Spleen (tissue), 11 donors: ENCODE measurements around the gene ZNF790. TPM values are rescaled to one million over a fixed set of nuclear protein-coding genes. Genes with fewer than 3 reads are reported as not detected.
"Not testable (repeated sequence)": the region's sequence is repeated elsewhere in the genome, so short reads cannot be mapped to it uniquely, and the experiment has no call there.

Source experiments
- DNase-seq: peaks from one replicate; pipeline ENCODE4 v3.0.0-alpha.2; 2020
- H3K27ac ChIP-seq, 8 donors: fragments of 200-600 bp; sonication (generic) in 7 of 8; 1 replicate in 4 of 8; 2 replicates in 4 of 8; pipeline versions ENCODE4 v1.5.0 to v1.8.0; 2016 to 2021; ENCODE audit warnings: inconsistent platforms in 4 of 8, mild to moderate bottlenecking in 4 of 8, moderate library complexity in 1 of 8
- H3K27me3 ChIP-seq, 7 donors: fragments of 200-600 bp; sonication (generic) in 6 of 7; replicated peaks in 1 of 7; 1 replicate in 4 of 7; 2 replicates in 3 of 7; pipeline versions ENCODE4 v1.5.0 to v1.8.0; 2016 to 2021; ENCODE audit warnings: inconsistent platforms in 3 of 7, mild to moderate bottlenecking in 1 of 7
- H3K36me3 ChIP-seq, 6 donors: fragments of 200-600 bp; sonication (generic) in 5 of 6; 1 replicate in 4 of 6; 2 replicates in 2 of 6; pipeline versions ENCODE4 v1.5.0 to v1.8.0; 2016 to 2021; ENCODE audit warnings: inconsistent platforms in 2 of 6
- H3K4me1 ChIP-seq, 6 donors: fragments of 200-600 bp; sonication (generic) in 5 of 6; 1 replicate in 3 of 6; 2 replicates in 3 of 6; pipeline versions ENCODE4 v1.5.0 to v1.8.0; 2016 to 2021; ENCODE audit warnings: inconsistent platforms in 3 of 6
- H3K4me3 ChIP-seq, 8 donors: fragments of 200-600 bp; sonication (generic) in 7 of 8; 1 replicate in 4 of 8; 2 replicates in 4 of 8; pipeline versions ENCODE4 v1.5.0 to v1.8.0; 2016 to 2021; ENCODE audit warnings: inconsistent platforms in 4 of 8, mild to moderate bottlenecking in 4 of 8, moderate library complexity in 2 of 8
- H3K9me3 ChIP-seq, 8 donors: fragments of 200-600 bp; sonication (generic) in 7 of 8; 1 replicate in 4 of 8; 2 replicates in 4 of 8; pipeline versions ENCODE4 v1.5.0 to v1.8.0; 2016 to 2021; ENCODE audit warnings: inconsistent platforms in 4 of 8
- POLR2A ChIP-seq, 3 donors: fragments of 450-650 bp; IDR thresholded peaks; one replicate each; pipeline ENCODE4 v1.5.1; 2017; ENCODE audit warnings: antibody characterized with exemption in 3 of 3, mild to moderate bottlenecking in 1 of 3
- POLR2AphosphoS5 ChIP-seq, 3 donors: sonication (generic); formaldehyde crosslinking; IDR thresholded peaks; one replicate each; pipeline ENCODE4 v1.5.1; 2017; ENCODE audit warnings: antibody characterized with exemption in 3 of 3
- WGBS, 5 donors: extraction: QIAGEN DNeasy Blood & Tissue Kit in 3 of 5; methylation state at CpG; one replicate each; pipeline versions ENCODE4 v1.1.5 to v1.1.7; 2013 to 2018; 5-methylcytosine and 5-hydroxymethylcytosine counted together
- intact Hi-C: fragments of 100-400 bp; cut with DNase I; formaldehyde crosslinking; loops from one replicate; pipeline ENCODE4 v1.15.0; 2023; ENCODE audit warnings: low total_unique reads
- polyA plus RNA-seq, 3 donors: library from polyadenylated mRNA; stranded (reverse); fragments of 200-250 nt; gene quantifications; one replicate each; pipeline ENCODE4 v1.2.1, GENCODE V29; 2013
- total RNA-seq, 7 donors: library from RNA; depleted of rRNA in 3 of 7; stranded (reverse); fragments of >200 nt in 3 of 7; fragmentation: NEBNext Ultra II Directional in 4 of 7; extraction: Animal tissue kit (Norgen Biotek cat#: 25700) in 4 of 7; gene quantifications; one replicate each; pipeline versions ENCODE4 v1.1.0 to v1.2.1, GENCODE V29; 2016 to 2021
- TF ChIP-seq, protein P1 (sequence below), 11 experiments: fragments of 200-600 bp in 7 of 11; fragments of 450-650 bp in 4 of 11; sonication (generic) in 4 of 11; IDR thresholded peaks in 8 of 11; conservative IDR thresholded peaks in 3 of 11; 1 replicate in 7 of 11; 2 replicates in 4 of 11; pipeline versions ENCODE4 v1.4.0 to v1.8.0; 2016 to 2021; ENCODE audit warnings: antibody characterized with exemption in 11 of 11, inconsistent platforms in 4 of 11, mild to moderate bottlenecking in 1 of 11
- donor health status: healthy with polysubstance abuse.
- donor health status: DM: no; HTN: no; CAD: no; lungs with moderate emphysema.
- donor health status: DM: no; HTN: no; CAD: no.
- donor health status: Bipolar disorder and iron deficiency.
- donor health status: healthy.
- donor health status: DM: no; HTN: no; CAD: no.
- donor health status: DM: yes; HTN: yes; CAD: no.

The ZNF790 gene
- total and polyA plus RNA-seq, 10 donors, result 1.8 to 11.2 (median 6.0) TPM

DNA sequence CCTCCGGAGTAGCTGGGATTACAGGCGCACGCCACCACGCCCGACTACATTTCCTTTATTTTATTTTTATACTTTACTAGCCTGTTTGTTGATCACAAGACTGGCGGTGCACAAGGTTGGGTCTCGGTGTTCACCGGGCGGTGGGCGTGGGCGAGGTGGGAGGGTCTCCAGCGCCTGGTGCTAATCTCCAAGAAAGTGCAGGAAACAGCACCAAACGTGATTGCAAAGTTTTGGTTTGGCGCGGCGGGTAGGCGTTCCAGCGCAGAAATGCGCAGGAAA is 41.5 kb downstream of the ZNF790 start:
- peaks cover 2 to 92% (median 85%) of the 10 kb centered on the region in 8 donors for H3K9me3 ChIP-seq
- no peaks in the 10 kb centered on the region for H3K27me3 ChIP-seq
- H3K27ac ChIP-seq, result peak overlapping the region; percentile 75 to 90 (median 88)
- peak overlapping the region; percentile 72 to 98 (median 88) for H3K4me3 ChIP-seq
- TF ChIP-seq POLR2A (IDR thresholded peaks at IDR 0.05), result no peak
- TF ChIP-seq POLR2AphosphoS5 (IDR thresholded peaks at IDR 0.05), result no peak
- TF ChIP-seq, protein P1, sequence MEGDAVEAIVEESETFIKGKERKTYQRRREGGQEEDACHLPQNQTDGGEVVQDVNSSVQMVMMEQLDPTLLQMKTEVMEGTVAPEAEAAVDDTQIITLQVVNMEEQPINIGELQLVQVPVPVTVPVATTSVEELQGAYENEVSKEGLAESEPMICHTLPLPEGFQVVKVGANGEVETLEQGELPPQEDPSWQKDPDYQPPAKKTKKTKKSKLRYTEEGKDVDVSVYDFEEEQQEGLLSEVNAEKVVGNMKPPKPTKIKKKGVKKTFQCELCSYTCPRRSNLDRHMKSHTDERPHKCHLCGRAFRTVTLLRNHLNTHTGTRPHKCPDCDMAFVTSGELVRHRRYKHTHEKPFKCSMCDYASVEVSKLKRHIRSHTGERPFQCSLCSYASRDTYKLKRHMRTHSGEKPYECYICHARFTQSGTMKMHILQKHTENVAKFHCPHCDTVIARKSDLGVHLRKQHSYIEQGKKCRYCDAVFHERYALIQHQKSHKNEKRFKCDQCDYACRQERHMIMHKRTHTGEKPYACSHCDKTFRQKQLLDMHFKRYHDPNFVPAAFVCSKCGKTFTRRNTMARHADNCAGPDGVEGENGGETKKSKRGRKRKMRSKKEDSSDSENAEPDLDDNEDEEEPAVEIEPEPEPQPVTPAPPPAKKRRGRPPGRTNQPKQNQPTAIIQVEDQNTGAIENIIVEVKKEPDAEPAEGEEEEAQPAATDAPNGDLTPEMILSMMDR (IDR thresholded peaks at IDR 0.05 in 8 of 11, conservative IDR thresholded peaks at IDR 0.05 in 3 of 11), result no peak
- peaks cover 7 to 32% (median 16%) of the 10 kb centered on the region in 6 donors for H3K36me3 ChIP-seq
- WGBS, 5 donors, result 10 to 22% (median 19%) methylated on average over 19 of the region's 19 CpGs
- intact Hi-C loops, result loop anchor here (5.0 kb wide), 1 partner anchor 419 kb away; the partner anchor contains the start of gene ZFP14
- DNase-seq, result no peak
- peaks cover 6 to 24% (median 10%) of the 10 kb centered on the region in 6 donors for H3K4me1 ChIP-seq

DNA sequence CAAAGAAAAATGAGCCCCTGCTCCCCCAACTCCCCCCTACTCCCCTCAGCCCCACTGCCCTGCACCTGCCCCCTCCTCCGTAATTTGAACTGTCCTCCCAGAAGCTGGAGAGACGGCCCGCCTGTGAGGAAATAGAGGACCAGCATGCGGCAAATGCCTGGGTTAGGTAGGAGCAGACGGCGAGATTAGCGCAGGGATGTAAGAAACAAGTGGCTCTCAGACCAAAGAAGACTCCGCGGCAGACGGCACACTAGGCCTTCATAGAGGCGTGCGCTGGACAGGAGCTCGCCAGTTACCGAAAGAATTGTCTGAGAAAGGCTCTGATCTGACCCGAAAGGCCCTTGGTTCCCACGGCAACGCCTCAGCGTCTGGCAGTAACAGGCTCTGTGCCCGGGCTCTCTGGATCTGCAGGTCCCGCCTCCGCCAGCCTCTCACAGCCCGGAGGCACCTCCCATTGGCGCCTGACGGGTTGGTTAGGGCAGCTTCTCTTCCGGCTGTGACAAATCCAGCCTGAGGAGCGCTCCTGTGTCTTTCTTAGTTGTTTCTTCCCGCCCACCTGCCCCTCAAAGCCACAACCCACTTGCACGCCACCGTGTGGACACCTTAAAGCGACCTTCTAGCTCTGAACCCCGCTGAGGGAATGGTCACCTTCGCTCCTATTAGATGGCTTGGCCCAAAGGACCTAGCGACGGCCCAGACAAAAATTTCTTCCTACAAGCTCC is 46.6 kb downstream of the ZNF790 start:
- H3K4me1 ChIP-seq, intact Hi-C loops, H3K27ac ChIP-seq, H3K36me3 ChIP-seq, H3K27me3 ChIP-seq, DNase-seq: not testable (repeated sequence)
- Histone ChIP-seq H3K4me3 (peak overlapping the region in 2 of 8 donors; percentile 13 to 21), H3K9me3 (peaks cover 2 to 98% (median 95%) of the 10 kb centered on the region in 8 donors)
- 7 to 36% (median 12%) methylated on average over 26 to 33 of the region's 34 CpGs for WGBS, 5 donors

DNA sequence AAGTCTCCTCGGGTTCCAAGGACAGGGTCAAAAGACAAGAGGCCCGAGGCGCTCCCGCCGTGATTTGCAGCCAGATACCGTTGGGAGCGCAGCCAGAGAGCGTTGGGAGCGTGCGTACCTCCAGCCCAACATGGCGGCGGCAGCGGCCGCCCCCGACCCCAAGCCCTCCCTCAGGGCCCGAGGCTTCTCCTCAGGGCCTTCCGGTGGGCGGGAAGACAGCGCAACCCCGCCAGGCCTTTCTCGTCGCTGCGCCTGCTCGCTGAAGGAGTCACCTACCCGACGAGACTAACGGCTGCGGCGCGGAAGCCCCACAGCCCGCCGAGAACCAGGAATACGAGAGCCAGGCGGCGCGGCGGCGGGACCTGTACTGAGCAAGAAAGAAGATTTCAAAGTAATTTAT is 62.4 kb downstream of the ZNF790 start:
- H3K36me3 ChIP-seq, result peaks cover 0 to 5% (median 0%) of the 10 kb centered on the region in 6 donors
- H3K4me1 ChIP-seq, result peaks cover 3 to 23% (median 17%) of the 10 kb centered on the region in 6 donors
- H3K4me3 ChIP-seq, result peak overlapping the region in 2 of 8 donors; percentile 17 to 46
- peak overlapping the region in 5 of 8 donors; percentile 1 to 71 (median 36) for H3K27ac ChIP-seq
- H3K9me3 ChIP-seq, result peaks cover 0 to 85% (median 74%) of the 10 kb centered on the region in 8 donors
- intact Hi-C loops, result no loop called here
- no peak for DNase-seq
- TF ChIP-seq POLR2AphosphoS5 (IDR thresholded peaks at IDR 0.05) (peak in 2 of 3 donors; percentile 54 to 68), POLR2A (IDR thresholded peaks at IDR 0.05) (no peak)
- H3K27me3 ChIP-seq, result no peaks in the 10 kb centered on the region
- WGBS, 5 donors, result 42 to 60% (median 57%) methylated on average over 17 to 38 of the region's 38 CpGs

- no peaks in the 10 kb centered on the region for H3K27me3 ChIP-seq
- peak overlapping the region; percentile 69 to 90 (median 86) for H3K27ac ChIP-seq
- H3K4me3 ChIP-seq, result peak overlapping the region; percentile 72 to 94 (median 90)
- WGBS, 5 donors, result 3 to 7% (median 4%) methylated on average over 15 of the region's 15 CpGs
- peaks cover 0 to 21% (median 0%) of the 10 kb centered on the region in 6 donors for H3K36me3 ChIP-seq
- peaks cover 3 to 85% (median 74%) of the 10 kb centered on the region in 8 donors for H3K9me3 ChIP-seq
- DNase-seq, result no peak
- peaks cover 3 to 25% (median 17%) of the 10 kb centered on the region in 6 donors for H3K4me1 ChIP-seq
- TF ChIP-seq, protein P1 (IDR thresholded peaks at IDR 0.05 in 8 of 11, conservative IDR thresholded peaks at IDR 0.05 in 3 of 11), result no peak
- TF ChIP-seq POLR2A (IDR thresholded peaks at IDR 0.05) (no peak), POLR2AphosphoS5 (IDR thresholded peaks at IDR 0.05) (no peak)
- intact Hi-C loops, result no loop called here
These were observed 65.0 kb downstream of the ZNF790 start for GRCh38 chr19:36773223-36773579.
